Duodenal mucosa (tissue), 2 donors: ENCODE data around the gene ANO1.

Source experiments
- H3K27ac ChIP-seq: one replicate; pipeline ENCODE4 v1.7.0; 2013; ENCODE audit warnings: low read depth, low read length
- H3K27me3 ChIP-seq, 2 donors: one replicate each; pipeline ENCODE4 v1.7.0; 2013; ENCODE audit warnings: low read length in 2 of 2, control low read depth in 1 of 2; ENCODE audit not compliant: insufficient read depth in 2 of 2, control insufficient read depth in 1 of 2
- H3K36me3 ChIP-seq, 2 donors: one replicate each; pipeline ENCODE4 v1.7.0; 2013; ENCODE audit warnings: low read length in 2 of 2, control low read depth in 1 of 2; ENCODE audit not compliant: insufficient read depth in 2 of 2, control insufficient read depth in 1 of 2
- H3K4me1 ChIP-seq, 2 donors: one replicate each; pipeline ENCODE4 v1.7.0; 2013; ENCODE audit warnings: low read length in 2 of 2, control low read depth in 1 of 2; ENCODE audit not compliant: insufficient read depth in 2 of 2, control insufficient read depth in 1 of 2
- H3K4me3 ChIP-seq, 2 donors: one replicate each; pipeline ENCODE4 v1.7.0; 2013; ENCODE audit warnings: low read length in 2 of 2, low read depth in 1 of 2
- H3K9ac ChIP-seq, 2 donors: one replicate each; pipeline ENCODE4 v1.7.0; 2013; ENCODE audit warnings: low read length in 2 of 2, low read depth in 1 of 2
- H3K9me3 ChIP-seq, 2 donors: one replicate each; pipeline ENCODE4 v1.7.0; 2013; ENCODE audit warnings: low read length in 2 of 2, control low read depth in 1 of 2; ENCODE audit not compliant: control insufficient read depth in 1 of 2

The ANO1 gene

GRCh38 chr11:70072461-70072860 is 5.7 kb upstream of the ANO1 start:
- Histone ChIP-seq H3K27me3 (peaks cover 46 to 55% of the 10 kb centered on the region in 2 donors), H3K9ac (no peak overlapping the region), H3K4me1 (peaks cover 0 to 5% of the 10 kb centered on the region in 2 donors), H3K27ac (no peak overlapping the region), H3K36me3 (no peaks in the 10 kb centered on the region), H3K9me3 (no peaks in the 10 kb centered on the region), H3K4me3 (no peak overlapping the region)

GRCh38 chr11:70072861-70073755 is 5.0 kb upstream of the ANO1 start:
- H3K9ac ChIP-seq: no peak overlapping the region
- H3K9me3 ChIP-seq: no peaks in the 10 kb centered on the region
- no peaks in the 10 kb centered on the region for H3K36me3 ChIP-seq
- H3K27ac ChIP-seq: no peak overlapping the region
- H3K4me1 ChIP-seq: no peaks in the 10 kb centered on the region
- peaks cover 47 to 58% of the 10 kb centered on the region in 2 donors for H3K27me3 ChIP-seq
- no peak overlapping the region for H3K4me3 ChIP-seq

- Histone ChIP-seq H3K4me1 (no peaks in the 10 kb centered on the region), H3K27me3 (peaks cover 42 to 51% of the 10 kb centered on the region in 2 donors), H3K36me3 (no peaks in the 10 kb centered on the region), H3K27ac (no peak overlapping the region), H3K9me3 (no peaks in the 10 kb centered on the region), H3K4me3 (no peak overlapping the region), H3K9ac (no peak overlapping the region)
Observed at GRCh38 chr11:70073871-70074371, 4.2 kb upstream of the ANO1 start.

- H3K36me3 ChIP-seq: no peaks in the 10 kb centered on the region
- no peaks in the 10 kb centered on the region for H3K4me1 ChIP-seq
- H3K27me3 ChIP-seq: peaks cover 46 to 56% of the 10 kb centered on the region in 2 donors
- no peak overlapping the region for H3K27ac ChIP-seq
- no peaks in the 10 kb centered on the region for H3K9me3 ChIP-seq
- no peak overlapping the region for H3K9ac ChIP-seq
- no peak overlapping the region for H3K4me3 ChIP-seq
Observed at GRCh38 chr11:70074746-70075145, 3.4 kb upstream of the ANO1 start.

- Histone ChIP-seq H3K27ac (no peak overlapping the region), H3K36me3 (no peaks in the 10 kb centered on the region), H3K4me3 (no peak overlapping the region), H3K9ac (no peak overlapping the region), H3K9me3 (no peaks in the 10 kb centered on the region), H3K4me1 (peaks cover 0 to under 1% of the 10 kb centered on the region in 2 donors), H3K27me3 (peaks cover 51 to 66% of the 10 kb centered on the region in 2 donors)
Observed at GRCh38 chr11:70075836-70076235, 2.3 kb upstream of the ANO1 start.

GRCh38 chr11:70076461-70076931 is 1.6 kb upstream of the ANO1 start:
- Histone ChIP-seq H3K4me3 (no peak overlapping the region), H3K9me3 (no peaks in the 10 kb centered on the region), H3K27me3 (peaks cover 51 to 64% of the 10 kb centered on the region in 2 donors), H3K9ac (no peak overlapping the region), H3K27ac (no peak overlapping the region), H3K4me1 (peaks cover 0 to 5% of the 10 kb centered on the region in 2 donors), H3K36me3 (no peaks in the 10 kb centered on the region)

GRCh38 chr11:70077411-70078094 is 564 bp upstream of the ANO1 start:
- Histone ChIP-seq H3K4me1 (peaks cover 0 to 5% of the 10 kb centered on the region in 2 donors), H3K36me3 (no peaks in the 10 kb centered on the region), H3K4me3 (no peak overlapping the region), H3K9ac (no peak overlapping the region), H3K27ac (no peak overlapping the region), H3K27me3 (peaks cover 51 to 56% of the 10 kb centered on the region in 2 donors), H3K9me3 (no peaks in the 10 kb centered on the region)

- H3K9me3 ChIP-seq: no peaks in the 10 kb centered on the region
- peaks cover 46 to 47% of the 10 kb centered on the region in 2 donors for H3K27me3 ChIP-seq
- H3K27ac ChIP-seq: no peak overlapping the region
- H3K9ac ChIP-seq: no peak overlapping the region
- peaks cover 0 to 5% of the 10 kb centered on the region in 2 donors for H3K4me1 ChIP-seq
- H3K4me3 ChIP-seq: no peak overlapping the region
- no peaks in the 10 kb centered on the region for H3K36me3 ChIP-seq
Observed at GRCh38 chr11:70078781-70079616, 882 bp downstream of the ANO1 start.

- no peaks in the 10 kb centered on the region for H3K9me3 ChIP-seq
- H3K27me3 ChIP-seq: peaks cover 41 to 42% of the 10 kb centered on the region in 2 donors
- no peak overlapping the region for H3K9ac ChIP-seq
- no peak overlapping the region for H3K27ac ChIP-seq
- no peak overlapping the region for H3K4me3 ChIP-seq
- H3K4me1 ChIP-seq: peaks cover 0 to 5% of the 10 kb centered on the region in 2 donors
- H3K36me3 ChIP-seq: no peaks in the 10 kb centered on the region
Observed at GRCh38 chr11:70079691-70080090, 1.6 kb downstream of the ANO1 start.
